Measurements from ENCODE around the gene VTA1. TPM values are rescaled to one million over a fixed set of nuclear protein-coding genes. Genes with fewer than 3 reads are reported as not detected.

The VTA1 gene
- total and polyA plus RNA-seq, 2 donors (not counting 1 experiment from before 2014, with no cell fraction given), result 19.8 to 27.9 TPM

GRCh38 chr6:142118328-142118727 lies 28.7 kb upstream of the VTA1 start:
- intact Hi-C loops (cut with micrococcal nuclease), result no loop called here
- peaks cover 0 to 5% (median 1%) of the 10 kb centered on the region in 4 experiments for H3K27me3 ChIP-seq (replicated peaks in 1 of 4; ENCODE audit: control extremely low read depth in 1 of 4, control insufficient read depth in 3 of 4, insufficient read depth in 4 of 4, low read length in 3 of 4)
- no peak overlapping the region for H2AFZ ChIP-seq (ENCODE audit: insufficient read depth, low read depth, low read length, poor library complexity, severe bottlenecking)
- no peaks in the 10 kb centered on the region for H3K79me2 ChIP-seq (ENCODE audit: control insufficient read depth, insufficient read depth, low read length)
- H4K20me1 ChIP-seq (ENCODE audit: control insufficient read depth, insufficient read depth, low read length, poor library complexity, severe bottlenecking), result no peaks in the 10 kb centered on the region
- TF ChIP-seq CTCF (IDR thresholded peaks at IDR 0.05) (no peak), EZH2 (IDR thresholded peaks at IDR 0.05; ENCODE audit: borderline replicate concordance, insufficient read depth, low read depth, low read length, poor library complexity, severe bottlenecking) (no peak)
- POLR2A ChIA-PET, result no interaction called here
- no peak overlapping the region for H3K9ac ChIP-seq (ENCODE audit: low read length)
- H3K36me3 ChIP-seq (replicated peaks in 1 of 2; ENCODE audit: control extremely low read depth in 1 of 2, control insufficient read depth in 1 of 2, extremely low read depth in 1 of 2, insufficient read depth in 2 of 2, low read length in 1 of 2), result no peaks in the 10 kb centered on the region
- ATAC-seq (ENCODE audit: low read depth) (no peak), DNase-seq (no peak)
- H3K27ac ChIP-seq (ENCODE audit: low read length in 2 of 2), result no peak overlapping the region
- CTCF ChIA-PET, result no interaction called here
- H3K4me3 Mint-ChIP-seq, result no peak overlapping the region
- no peaks in the 10 kb centered on the region for H3K4me1 ChIP-seq (ENCODE audit: control insufficient read depth in 2 of 2, insufficient read depth in 2 of 2, low read length in 2 of 2)
- no CpG with 5 or more reads among the region's 3 CpGs for WGBS (ENCODE audit: insufficient coverage)
- H3K4me1 Mint-ChIP-seq, result no peaks in the 10 kb centered on the region
- no peak overlapping the region for H3K4me2 ChIP-seq (replicated peaks; ENCODE audit: low read depth, low read length, poor library complexity, severe bottlenecking)
- H3K9me3 Mint-ChIP-seq (ENCODE audit: insufficient read depth), result no peaks in the 10 kb centered on the region
- H3K4me3 ChIP-seq (ENCODE audit: control extremely low read depth in 1 of 5, extremely low read depth in 1 of 5, insufficient read depth in 1 of 5, low read depth in 2 of 5, low read length in 4 of 5), result no peak overlapping the region
- peaks cover 19% of the 10 kb centered on the region for H3K27me3 Mint-ChIP-seq
- H3K9me3 ChIP-seq (ENCODE audit: control extremely low read depth in 1 of 3, control insufficient read depth in 2 of 3, insufficient read depth in 1 of 3, low read length in 2 of 3), result no peaks in the 10 kb centered on the region
- no peak overlapping the region for H3K27ac Mint-ChIP-seq

GRCh38 chr6:142118925-142119324 lies 28.1 kb upstream of the VTA1 start:
- DNase-seq (no peak), ATAC-seq (ENCODE audit: low read depth) (no peak)
- intact Hi-C loops (cut with micrococcal nuclease), result no loop called here
- H4K20me1 ChIP-seq (ENCODE audit: control insufficient read depth, insufficient read depth, low read length, poor library complexity, severe bottlenecking), result no peaks in the 10 kb centered on the region
- Mint-ChIP-seq H3K9me3 (ENCODE audit: insufficient read depth) (no peaks in the 10 kb centered on the region), H3K27ac (no peak overlapping the region), H3K4me1 (no peaks in the 10 kb centered on the region), H3K27me3 (peaks cover 19% of the 10 kb centered on the region), H3K4me3 (no peak overlapping the region)
- H3K36me3 ChIP-seq (replicated peaks in 1 of 2; ENCODE audit: control extremely low read depth in 1 of 2, control insufficient read depth in 1 of 2, extremely low read depth in 1 of 2, insufficient read depth in 2 of 2, low read length in 1 of 2), result no peaks in the 10 kb centered on the region
- no peak overlapping the region for H3K27ac ChIP-seq (ENCODE audit: low read length in 2 of 2)
- POLR2A ChIA-PET, result no interaction called here
- H3K4me1 ChIP-seq (ENCODE audit: control insufficient read depth in 2 of 2, insufficient read depth in 2 of 2, low read length in 2 of 2), result no peaks in the 10 kb centered on the region
- H3K9me3 ChIP-seq (ENCODE audit: control extremely low read depth in 1 of 3, control insufficient read depth in 2 of 3, insufficient read depth in 1 of 3, low read length in 2 of 3), result no peaks in the 10 kb centered on the region
- no peaks in the 10 kb centered on the region for H3K79me2 ChIP-seq (ENCODE audit: control insufficient read depth, insufficient read depth, low read length)
- H3K27me3 ChIP-seq (replicated peaks in 1 of 4; ENCODE audit: control extremely low read depth in 1 of 4, control insufficient read depth in 3 of 4, insufficient read depth in 4 of 4, low read length in 3 of 4), result peaks cover 0 to 5% (median 1%) of the 10 kb centered on the region in 4 experiments
- no peak overlapping the region for H3K4me2 ChIP-seq (replicated peaks; ENCODE audit: low read depth, low read length, poor library complexity, severe bottlenecking)
- no peak for TF ChIP-seq EZH2 (IDR thresholded peaks at IDR 0.05; ENCODE audit: borderline replicate concordance, insufficient read depth, low read depth, low read length, poor library complexity, severe bottlenecking)
- no peak for TF ChIP-seq CTCF (IDR thresholded peaks at IDR 0.05)
- no peak overlapping the region for H2AFZ ChIP-seq (ENCODE audit: insufficient read depth, low read depth, low read length, poor library complexity, severe bottlenecking)
- H3K9ac ChIP-seq (ENCODE audit: low read length), result no peak overlapping the region
- 90% methylated on average over 2 of the region's 2 CpGs for WGBS (ENCODE audit: insufficient coverage)
- no peak overlapping the region for H3K4me3 ChIP-seq (ENCODE audit: control extremely low read depth in 1 of 5, extremely low read depth in 1 of 5, insufficient read depth in 1 of 5, low read depth in 2 of 5, low read length in 4 of 5)
- CTCF ChIA-PET, result no interaction called here
